Measurements from ENCODE around the gene AP1S2.
A peak's percentile ranks its signal among the peaks of the same experiment; 100 is the strongest.

Gene AP1S2

DNA sequence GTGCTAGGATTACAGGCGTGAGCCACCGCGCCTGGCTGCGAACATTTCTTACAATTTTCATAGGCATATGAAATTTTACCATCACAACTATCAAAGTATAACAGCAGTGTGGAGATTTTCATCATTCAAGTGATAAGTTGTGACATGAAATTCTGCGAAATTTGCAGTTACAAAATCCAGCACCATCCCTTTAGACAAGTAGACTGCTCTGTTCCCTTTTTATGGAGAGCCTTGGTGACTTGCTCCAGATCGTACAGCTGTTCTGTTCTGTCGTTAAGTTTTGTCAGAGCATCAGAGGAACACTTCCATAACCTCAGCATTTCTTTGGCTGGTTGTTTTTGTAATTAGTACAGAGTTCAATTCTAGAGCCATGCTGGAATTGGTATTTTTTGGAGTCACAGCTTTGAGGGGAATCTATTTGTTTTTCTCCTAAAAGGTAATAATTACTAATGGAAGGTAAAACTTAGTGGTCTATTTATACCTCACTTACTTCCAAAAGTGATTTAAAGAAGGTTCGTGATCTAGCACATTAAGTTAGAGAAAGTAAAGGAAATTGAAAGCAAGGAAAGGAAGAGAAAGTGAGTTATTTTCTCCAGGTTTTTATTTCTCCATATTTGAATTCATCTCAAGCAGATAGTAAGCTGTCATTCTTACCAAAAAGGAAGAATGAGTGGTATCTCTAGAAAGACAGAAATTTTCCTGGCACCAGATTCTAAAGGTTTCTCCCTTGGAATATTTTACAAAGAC, 42.2 kb downstream of the AP1S2 start:
- DNase-seq (ENCODE audit: low spot score): no peak

DNA sequence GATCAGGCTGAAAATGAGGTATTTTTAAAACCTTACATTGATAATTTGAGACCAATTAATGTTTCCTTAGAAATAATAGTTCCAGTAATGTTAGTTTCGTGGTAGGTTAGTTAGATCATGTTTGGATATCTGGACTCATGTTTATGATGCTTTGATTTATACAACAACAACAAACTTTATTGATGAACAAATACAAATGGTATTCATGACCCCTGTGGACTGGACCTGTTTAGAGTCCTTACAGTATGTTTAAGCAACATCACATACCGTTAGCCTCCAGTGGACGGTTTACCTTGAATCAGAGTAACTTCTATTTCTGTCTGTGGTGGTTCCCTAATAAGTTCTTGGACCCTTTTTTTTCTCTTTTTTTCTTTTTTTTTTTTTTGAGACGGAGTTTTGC, 46.4 kb downstream of the AP1S2 start:
- DNase-seq (ENCODE audit: low spot score): no peak

DNA sequence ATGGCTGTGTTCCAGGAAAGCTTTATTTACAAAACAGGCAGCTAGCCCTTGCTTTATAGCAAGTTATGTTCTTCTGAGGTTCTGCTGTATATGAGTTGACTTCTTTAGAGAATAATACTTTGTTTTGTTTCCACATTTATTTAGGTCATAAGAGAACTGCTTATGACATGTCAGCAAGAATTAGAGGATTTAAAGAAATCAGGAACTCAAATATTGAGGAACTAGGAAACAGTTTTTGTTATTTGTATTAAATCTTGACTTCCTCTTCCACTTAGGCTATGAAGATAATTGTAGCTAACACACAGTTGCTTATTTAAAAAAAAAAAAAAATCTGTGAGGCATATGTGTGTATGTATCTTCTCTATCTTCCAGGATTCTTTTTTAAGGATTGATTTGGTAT, 50.0 kb downstream of the AP1S2 start:
- DNase-seq (ENCODE audit: low spot score): no peak

- no peak for DNase-seq (ENCODE audit: low spot score)
Observed at GRCh38 chrX:15797707-15798106, 56.9 kb downstream of the AP1S2 start.

GRCh38 chrX:15790769-15791290, 63.8 kb downstream of the AP1S2 start:
- DNase-seq (ENCODE audit: low spot score): no peak

DNA sequence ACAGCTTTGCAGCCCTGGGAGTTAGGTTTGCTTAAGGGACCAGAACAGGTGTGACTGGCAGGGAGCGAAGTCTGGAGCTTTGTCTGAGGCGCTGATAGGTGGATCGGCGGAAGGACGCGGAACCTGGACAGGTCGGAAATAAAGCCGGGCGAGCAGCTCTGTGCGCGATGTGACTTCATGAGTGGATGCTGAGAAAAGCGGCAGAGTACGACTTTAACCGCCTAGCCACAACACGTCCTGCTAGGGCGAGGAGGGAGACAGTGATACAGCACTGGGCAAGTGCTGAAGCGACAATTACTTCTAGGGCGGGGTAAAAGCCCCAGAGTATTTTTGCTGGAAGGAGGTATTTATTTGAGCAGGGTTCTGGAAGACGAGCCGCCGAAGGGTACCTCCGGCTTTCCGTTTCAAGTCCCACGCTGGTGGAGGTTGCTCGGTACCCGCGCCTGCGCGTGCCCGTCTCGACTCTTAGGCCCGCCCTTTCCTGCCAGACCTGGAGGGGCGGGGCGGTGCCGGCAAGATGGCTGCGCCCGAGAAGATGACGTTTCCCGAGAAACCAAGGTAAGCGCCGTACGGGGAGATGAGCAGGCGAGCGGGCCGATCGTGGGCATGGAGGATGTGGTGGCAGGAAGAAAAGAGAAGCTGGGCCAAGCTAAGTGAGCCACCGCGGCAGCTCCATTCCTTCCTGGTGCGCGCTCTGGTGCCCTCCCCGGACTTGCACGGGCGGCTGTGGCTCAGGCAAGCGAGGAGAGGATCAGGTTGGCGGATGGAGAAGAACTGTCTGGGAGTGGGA, 64.4 kb downstream of the AP1S2 start, which contains the start of gene ZRSR2:
TSS of gene ZRSR2 (plus strand) at position 506 of the 790 bp plus-strand sequence. CDS start at position 518, 12 bp downstream.
- DNase-seq (ENCODE audit: low spot score): peak; percentile 74

GRCh38 chrX:15786915-15787314, 67.7 kb downstream of the AP1S2 start:
- DNase-seq (ENCODE audit: low spot score): no peak

DNA sequence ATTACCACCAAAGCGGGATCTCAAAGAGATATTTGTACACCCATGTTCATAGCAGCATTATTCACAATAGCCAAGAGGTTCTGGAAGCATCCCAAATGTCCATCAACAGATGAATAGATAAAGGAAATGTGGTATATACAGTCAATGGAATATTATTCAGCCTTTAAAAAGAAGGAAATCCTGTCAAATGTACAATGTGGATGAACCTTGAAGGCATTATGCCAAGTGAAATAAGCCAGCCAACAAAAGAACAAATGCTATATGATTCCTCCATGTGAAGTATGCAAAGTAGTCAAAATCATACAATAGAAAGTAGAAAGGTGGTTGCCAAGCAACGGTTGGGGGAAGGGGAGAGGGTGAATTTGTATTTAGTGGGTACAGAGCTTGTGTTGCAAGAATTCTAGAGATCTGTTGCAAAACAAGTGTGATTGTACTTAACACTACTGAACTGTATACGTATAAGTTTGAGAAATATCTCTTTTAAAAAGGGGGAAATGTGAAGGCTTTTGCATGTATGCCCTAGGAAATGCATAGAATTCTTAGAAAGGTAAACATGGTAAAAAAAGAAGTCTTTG, 69.3 kb downstream of the AP1S2 start:
- DNase-seq (ENCODE audit: low spot score): no peak

DNA sequence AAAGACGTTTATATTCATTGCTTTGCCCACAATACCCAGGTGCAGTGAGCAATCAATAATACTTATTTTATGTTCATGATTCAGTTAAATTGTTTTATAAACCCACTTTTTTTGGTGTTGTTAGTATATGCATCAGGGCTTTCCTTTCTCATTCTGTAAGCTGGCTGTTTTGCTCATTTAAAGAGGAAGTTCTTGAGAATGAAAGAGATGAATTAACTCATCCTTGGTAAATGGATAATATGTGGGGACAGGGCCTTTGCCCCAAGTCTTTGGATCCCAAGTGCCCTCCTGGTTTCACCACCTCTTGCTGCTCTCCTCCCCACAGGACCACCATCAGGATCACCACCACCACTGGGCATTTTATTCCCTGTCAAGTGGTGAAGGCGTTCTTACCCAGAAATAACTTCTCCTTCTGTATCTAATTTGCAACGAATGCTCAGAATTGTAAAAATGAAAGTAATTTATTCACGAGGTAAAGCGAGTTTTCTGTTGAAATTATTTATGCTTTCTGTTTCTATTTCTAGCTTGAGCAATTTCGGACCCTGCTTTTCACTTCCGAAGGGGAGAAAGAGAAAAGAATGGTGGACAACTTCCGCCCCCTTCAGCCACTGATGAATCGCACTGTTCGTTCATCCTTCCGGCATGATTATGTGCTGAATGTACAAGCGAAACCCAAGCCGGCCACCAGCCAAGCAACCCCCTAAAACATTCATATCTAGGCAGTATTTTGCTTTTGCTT, 72.5 kb downstream of the AP1S2 start:
- no peak for DNase-seq (ENCODE audit: low spot score)
